Large intestine (tissue), 3 donors: ENCODE measurements around the gene TVP23B. TPM values are rescaled to one million over a fixed set of nuclear protein-coding genes. Genes with fewer than 3 reads are reported as not detected.
"Not testable (repeated sequence)": the region's sequence is repeated elsewhere in the genome, so short reads cannot be mapped to it uniquely, and the experiment has no call there.

ENCODE experiments used
- DNase-seq, 2 donors: peaks; one replicate each; pipeline versions ENCODE4 v3.0.0 to v3.0.0-alpha.2; 2013
- H3K27ac ChIP-seq: one replicate; pipeline ENCODE4 v1.5.1; 2013; ENCODE audit warnings: low read length
- H3K27me3 ChIP-seq: 2 replicates; pipeline ENCODE4 v1.6.1; 2013; ENCODE audit warnings: low read length; ENCODE audit not compliant: control insufficient read depth, insufficient read depth
- H3K36me3 ChIP-seq: 2 replicates; pipeline ENCODE4 v1.6.1; 2013; ENCODE audit warnings: low read length; ENCODE audit not compliant: control insufficient read depth, insufficient read depth
- H3K4me1 ChIP-seq: one replicate; pipeline ENCODE4 v1.6.1; 2013; ENCODE audit warnings: low read length; ENCODE audit not compliant: control insufficient read depth, insufficient read depth
- H3K4me3 ChIP-seq: one replicate; pipeline ENCODE4 v1.5.1; 2013; ENCODE audit warnings: low read length
- H3K9me3 ChIP-seq: one replicate; pipeline ENCODE4 v1.6.1; 2013; ENCODE audit warnings: mild to moderate bottlenecking, low read depth, low read length, moderate library complexity; ENCODE audit not compliant: control insufficient read depth
- WGBS: methylation state at CpG from one replicate; pipeline ENCODE4 v1.1.5; 2013; ENCODE audit warnings: low lambda C conversion rate; ENCODE audit not compliant: insufficient coverage; 5-methylcytosine and 5-hydroxymethylcytosine counted together
- polyA plus RNA-seq: library from polyadenylated mRNA; unstranded; fragments of 120-200 nt; gene quantifications from one replicate; pipeline ENCODE4 v1.2.1, GENCODE V29; 2013

Gene TVP23B
- polyA plus RNA-seq, 1 donor = 70.7 TPM

DNA sequence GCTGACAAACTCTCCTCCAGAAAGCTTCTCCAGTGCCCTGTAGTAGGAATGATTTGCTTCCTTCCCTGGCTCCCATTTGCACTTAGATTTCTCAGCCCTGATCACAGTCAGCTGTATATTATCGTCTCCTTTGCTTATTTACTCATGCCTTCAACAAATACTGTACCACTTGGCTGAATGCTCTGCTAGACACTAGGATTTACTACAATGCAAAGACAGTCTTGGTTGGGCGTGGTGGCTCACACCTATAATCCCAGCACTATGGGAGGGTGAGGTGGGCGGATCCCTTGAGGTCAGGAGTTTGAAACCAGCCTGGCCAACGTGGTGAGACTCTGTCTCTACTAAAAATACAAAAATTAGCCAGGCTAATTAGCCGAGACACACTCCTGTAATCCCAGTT is 5.9 kb downstream of the TVP23B start:
- H3K4me3 ChIP-seq, DNase-seq, H3K9me3 ChIP-seq, H3K4me1 ChIP-seq, H3K27me3 ChIP-seq, H3K36me3 ChIP-seq, H3K27ac ChIP-seq: not testable (repeated sequence)
- no CpG with 5 or more reads among the region's 5 CpGs for WGBS

DNA sequence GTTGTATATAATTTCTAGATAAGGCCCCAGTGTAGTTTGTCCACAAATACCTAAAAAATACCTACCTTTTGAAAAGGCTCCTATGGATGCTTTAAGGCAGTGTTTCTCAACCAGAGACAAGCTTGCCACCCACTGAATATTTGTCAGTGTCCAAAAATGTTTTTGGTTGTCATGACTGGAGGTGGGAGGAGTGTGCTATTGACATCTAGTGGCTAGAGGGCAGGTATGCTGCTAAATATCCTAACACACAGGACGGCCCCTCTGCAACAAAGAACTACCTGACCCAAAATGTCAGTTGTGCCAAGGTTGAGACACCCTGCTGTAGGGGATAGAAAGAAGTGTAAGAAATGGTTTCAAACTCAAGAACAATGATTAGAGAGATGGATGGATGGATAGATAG is 10.4 kb downstream of the TVP23B start:
- H3K27me3 ChIP-seq, H3K36me3 ChIP-seq, H3K27ac ChIP-seq, H3K4me3 ChIP-seq, H3K4me1 ChIP-seq, DNase-seq, H3K9me3 ChIP-seq: not testable (repeated sequence)
- WGBS = no CpG with 5 or more reads among the region's 1 CpG

DNA sequence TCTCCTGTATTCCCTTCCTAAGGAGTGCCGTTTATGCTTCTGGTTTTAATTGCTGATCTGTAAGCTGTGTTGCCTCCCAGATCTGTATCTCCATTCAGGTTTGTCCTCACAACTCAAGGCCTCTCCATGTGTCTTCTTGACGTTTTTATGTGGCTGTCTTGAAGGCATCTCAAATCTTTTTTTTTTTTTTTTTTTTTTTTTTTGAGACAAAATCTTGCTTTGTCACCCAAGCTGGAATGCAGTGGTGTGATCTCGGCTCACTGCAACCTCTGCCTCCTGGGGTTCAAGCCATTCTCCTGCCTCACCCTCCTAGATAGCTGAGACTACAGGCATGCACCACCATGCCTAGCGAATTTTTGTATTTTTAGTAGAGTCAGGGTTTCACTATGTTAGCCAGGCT is 13.9 kb downstream of the TVP23B start:
- DNase-seq, H3K4me1 ChIP-seq, H3K27ac ChIP-seq, H3K9me3 ChIP-seq, H3K36me3 ChIP-seq, H3K27me3 ChIP-seq, H3K4me3 ChIP-seq: not testable (repeated sequence)
- no CpG with 5 or more reads among the region's 4 CpGs for whole genome bisulfite sequencing

DNA sequence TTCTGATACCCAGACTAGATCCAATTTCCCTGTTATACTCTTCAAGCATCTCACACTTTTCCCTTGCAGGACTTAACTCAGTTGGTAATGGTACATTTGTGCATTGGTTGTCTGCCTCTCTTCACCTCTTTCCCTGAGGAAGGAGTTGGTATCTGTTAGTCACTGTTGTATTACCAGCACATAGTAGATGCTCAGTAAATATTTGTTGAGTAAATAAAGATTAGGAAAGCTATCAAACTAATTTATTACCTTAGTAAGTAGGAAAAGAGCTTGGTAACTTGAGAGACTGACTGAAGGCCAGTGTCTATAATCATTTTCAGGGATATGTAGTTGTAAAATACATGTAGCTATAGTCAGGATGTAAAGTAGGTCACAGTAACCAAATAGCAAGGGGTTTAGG is 15.9 kb downstream of the TVP23B start:
- not testable (repeated sequence) for H3K9me3 ChIP-seq, H3K4me3 ChIP-seq, DNase-seq, H3K4me1 ChIP-seq, H3K36me3 ChIP-seq, H3K27ac ChIP-seq, H3K27me3 ChIP-seq

DNA sequence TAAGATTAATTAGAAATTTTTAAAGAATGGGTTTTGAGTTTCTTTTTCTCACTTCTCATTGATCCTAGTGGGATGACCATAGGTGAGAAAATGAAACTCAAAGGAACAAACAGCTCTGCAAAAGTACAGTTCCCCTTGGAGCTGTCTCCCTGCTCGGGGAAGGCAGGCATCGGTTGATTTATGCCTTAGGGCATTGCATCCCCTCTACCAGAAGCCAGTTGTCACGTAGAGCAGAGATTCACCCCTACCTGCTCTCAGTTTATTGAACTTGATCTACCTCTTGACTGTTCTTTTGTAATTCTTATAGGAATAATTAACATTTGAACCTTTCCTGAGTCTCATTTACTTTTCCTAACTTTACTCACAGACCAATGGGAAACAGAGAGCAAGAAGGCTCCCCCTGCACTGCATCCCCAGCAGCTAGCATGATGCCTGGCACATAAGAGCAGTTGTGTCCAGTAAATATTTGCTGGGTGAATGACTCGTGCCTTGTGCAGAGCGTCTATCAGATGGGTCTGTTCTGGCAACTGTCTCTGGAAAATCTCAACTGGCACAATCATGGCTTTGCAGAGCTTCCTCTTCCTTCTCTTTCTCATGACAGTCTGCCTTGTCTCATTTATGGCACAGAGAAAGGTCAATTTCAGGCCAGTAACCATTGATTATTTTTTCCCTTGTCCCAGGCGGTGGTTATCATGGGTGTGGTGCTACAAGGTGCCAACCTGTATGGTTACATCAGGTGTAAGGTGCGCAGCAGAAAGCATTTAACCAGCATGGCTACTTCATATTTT is 22.7 kb downstream of the TVP23B start:
- H3K4me1 ChIP-seq, H3K4me3 ChIP-seq, H3K36me3 ChIP-seq, H3K9me3 ChIP-seq, H3K27me3 ChIP-seq: not testable (repeated sequence)
- no CpG with 5 or more reads among the region's 7 CpGs for WGBS
- peak overlapping the region; percentile 48 for H3K27ac ChIP-seq
- peak; percentile 26 to 60 for DNase-seq

DNA sequence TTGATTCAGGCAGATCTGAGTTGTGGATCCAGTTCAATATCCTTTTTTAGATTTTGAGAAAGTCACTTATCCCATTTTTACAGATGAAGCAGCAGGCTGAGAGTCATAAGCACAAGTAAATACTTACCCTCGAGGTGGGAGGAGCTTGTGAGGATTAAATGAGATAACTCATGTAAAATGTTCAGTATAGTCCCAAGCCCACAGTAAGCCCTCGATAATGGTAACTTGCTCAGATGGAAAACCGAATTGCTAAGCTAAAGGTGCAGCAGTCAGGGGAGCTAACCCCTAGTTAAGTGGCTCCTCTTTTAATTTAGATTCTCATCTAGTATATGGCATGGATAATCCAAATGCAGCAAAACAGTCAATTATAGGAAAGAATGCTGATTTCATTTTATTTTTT is 34.9 kb downstream of the TVP23B start:
- not testable (repeated sequence) for H3K27me3 ChIP-seq, H3K4me3 ChIP-seq, H3K9me3 ChIP-seq, H3K4me1 ChIP-seq, H3K27ac ChIP-seq, DNase-seq, H3K36me3 ChIP-seq
- WGBS = no CpG with 5 or more reads among the region's 3 CpGs

DNA sequence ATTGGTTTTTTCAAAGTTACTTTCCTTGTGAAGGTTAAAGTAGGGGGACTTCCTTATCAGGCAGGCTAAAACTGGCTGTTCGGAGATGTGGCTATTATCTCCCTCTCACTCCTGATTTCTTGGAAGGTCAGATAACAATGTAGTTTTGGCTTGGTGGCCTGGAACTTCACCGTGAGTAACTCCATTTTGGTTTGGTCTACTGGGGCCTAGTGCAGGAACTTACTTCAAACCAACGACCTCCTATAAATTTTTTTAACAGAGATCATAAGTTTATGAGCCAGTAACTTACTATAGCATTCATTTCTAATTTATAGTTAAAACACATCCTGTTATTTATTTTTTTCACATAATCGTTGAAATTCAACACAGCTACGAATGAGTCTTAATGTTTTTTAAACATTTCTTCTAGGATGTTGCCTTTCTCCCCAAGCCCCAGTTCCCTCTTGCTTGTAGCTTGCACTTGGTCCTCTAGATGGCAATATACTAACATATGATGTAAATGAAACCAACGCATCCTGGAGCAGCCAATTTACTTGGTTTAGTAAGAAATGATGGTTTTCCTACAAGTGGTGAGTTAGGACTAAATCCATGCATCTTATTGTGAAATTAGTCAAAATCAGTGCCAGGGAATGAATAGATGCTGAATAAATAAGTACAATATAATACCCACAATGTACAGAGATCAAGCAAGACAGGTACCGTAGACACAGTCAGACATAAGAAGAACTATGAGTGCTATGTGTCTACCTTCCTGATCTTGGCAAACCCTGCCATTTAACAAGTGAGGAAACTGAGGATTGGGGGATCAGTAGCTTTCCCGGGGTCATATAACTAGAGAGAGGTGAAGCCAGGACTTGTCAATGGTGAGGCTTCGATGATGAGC is 35.7 kb downstream of the TVP23B start:
- not testable (repeated sequence) for H3K4me3 ChIP-seq, H3K4me1 ChIP-seq, H3K27ac ChIP-seq, H3K9me3 ChIP-seq, H3K27me3 ChIP-seq, H3K36me3 ChIP-seq
- peak; percentile 38 to 47 for DNase-seq
- WGBS = 6% methylated on average over 2 of the region's 9 CpGs

DNA sequence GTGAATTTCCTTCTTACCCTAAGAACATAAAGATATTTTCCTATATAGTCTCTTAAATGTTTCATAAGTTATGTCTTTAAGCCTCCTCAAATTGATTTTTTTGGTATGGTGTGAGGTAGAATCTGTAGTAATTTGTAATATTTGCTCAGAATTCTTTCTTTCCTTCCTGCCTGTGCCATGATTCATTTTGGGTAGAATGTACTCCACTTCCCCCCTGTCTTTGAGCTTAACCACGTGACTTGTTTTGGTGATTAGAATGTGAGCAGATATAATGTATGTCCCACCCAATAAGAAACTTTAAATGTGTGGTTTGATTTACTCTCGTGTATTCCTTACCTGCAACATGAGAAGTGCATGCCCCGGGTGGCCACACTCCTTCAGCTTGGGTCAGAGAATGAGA is 40.4 kb downstream of the TVP23B start:
- no CpG with 5 or more reads among the region's 3 CpGs for WGBS
- H3K27me3 ChIP-seq, DNase-seq, H3K4me1 ChIP-seq, H3K36me3 ChIP-seq, H3K27ac ChIP-seq, H3K9me3 ChIP-seq, H3K4me3 ChIP-seq: not testable (repeated sequence)

DNA sequence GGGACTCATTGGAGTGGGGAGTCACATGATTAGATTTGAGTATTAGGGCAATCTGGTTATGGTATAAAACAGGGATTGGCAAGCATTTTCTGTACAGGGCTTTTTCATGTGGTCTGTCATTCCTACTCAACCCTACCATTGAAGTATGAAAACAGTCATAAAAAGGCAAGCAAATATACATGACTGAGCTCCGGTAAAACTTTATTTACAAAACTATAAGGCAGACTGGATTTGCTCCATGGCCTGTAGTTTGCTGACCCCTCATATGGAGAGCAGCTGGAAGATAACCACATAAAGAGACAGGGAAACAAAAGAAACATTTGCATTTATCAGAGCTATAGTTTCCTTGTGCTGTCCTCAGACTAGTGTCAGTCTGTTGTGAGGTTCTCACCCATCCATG is 46.6 kb downstream of the TVP23B start:
- H3K27me3 ChIP-seq, H3K27ac ChIP-seq, H3K36me3 ChIP-seq, DNase-seq, H3K4me3 ChIP-seq, H3K4me1 ChIP-seq, H3K9me3 ChIP-seq: not testable (repeated sequence)
- no CpG with 5 or more reads among the region's 1 CpG for WGBS

DNA sequence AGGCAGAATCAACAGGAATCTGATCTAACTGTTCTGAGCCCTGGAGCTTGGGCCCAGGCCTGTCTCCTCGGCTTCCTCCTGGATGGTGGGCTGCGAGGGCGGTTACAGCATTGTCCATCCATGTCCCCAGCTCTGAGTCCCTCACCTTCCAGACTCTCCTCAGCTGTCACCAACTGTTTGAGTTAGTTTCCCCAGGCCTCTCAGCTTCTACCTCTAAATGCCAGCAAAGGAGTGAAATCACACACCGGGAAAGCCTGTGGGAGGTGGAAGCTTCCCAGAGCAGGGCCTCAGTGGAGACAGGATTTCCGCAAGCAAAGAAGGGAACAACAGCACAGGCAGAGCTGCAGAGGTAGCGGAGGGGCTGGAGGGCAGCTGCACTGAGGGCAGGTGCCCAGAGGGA is 67.5 kb downstream of the TVP23B start:
- Histone ChIP-seq H3K27me3 (no peaks in the 10 kb centered on the region), H3K4me3 (no peak overlapping the region), H3K27ac (no peak overlapping the region), H3K9me3 (no peaks in the 10 kb centered on the region), H3K4me1 (no peaks in the 10 kb centered on the region), H3K36me3 (no peaks in the 10 kb centered on the region)
- no CpG with 5 or more reads among the region's 6 CpGs for WGBS
- DNase-seq = no peak

DNA sequence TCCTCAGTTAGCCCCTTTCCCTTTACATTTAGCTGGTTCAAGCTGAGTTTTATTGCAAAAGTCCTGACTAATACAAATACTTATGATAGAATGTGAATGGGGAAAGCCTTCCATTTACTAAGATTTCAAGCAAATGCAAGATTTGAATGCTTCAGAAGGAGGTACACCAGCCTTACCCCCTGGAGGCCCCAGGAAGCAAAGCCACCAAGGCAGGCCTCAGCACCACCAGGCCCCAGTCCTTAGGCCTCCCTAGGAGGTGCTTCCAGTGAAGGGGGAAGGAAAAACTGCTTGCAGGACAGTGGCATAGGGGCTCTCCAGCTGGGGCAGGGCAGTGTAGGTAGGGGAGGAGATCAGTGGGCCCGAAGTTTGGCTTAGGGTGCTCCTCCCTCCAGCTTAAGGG is 69.7 kb downstream of the TVP23B start:
- Histone ChIP-seq H3K9me3 (no peaks in the 10 kb centered on the region), H3K27me3 (no peaks in the 10 kb centered on the region), H3K4me1 (no peaks in the 10 kb centered on the region), H3K27ac (no peak overlapping the region), H3K36me3 (no peaks in the 10 kb centered on the region), H3K4me3 (no peak overlapping the region)
- WGBS = no CpG with 5 or more reads among the region's 1 CpG
- no peak for DNase-seq
